ENCODE results near the gene ARHGEF3.
"Not testable (repeated sequence)": the region's sequence is repeated elsewhere in the genome, so short reads cannot be mapped to it uniquely, and the experiment has no call there.

ARHGEF3 gene

GRCh38 chr3:56758042-56758441 lies 43.7 kb downstream of the ARHGEF3 start:
- not testable (repeated sequence) for H2BK12ac ChIP-seq (ENCODE audit: low read length); H3K9me3 ChIP-seq (replicated peaks in 1 of 2; ENCODE audit: control insufficient read depth in 2 of 2, insufficient read depth in 1 of 2, low read depth in 1 of 2, low read length in 2 of 2); H3K9ac ChIP-seq (ENCODE audit: low read depth, low read length, poor library complexity); H2BK5ac ChIP-seq (ENCODE audit: low read length); H3K4me1 ChIP-seq (ENCODE audit: control insufficient read depth in 2 of 2, insufficient read depth in 1 of 2, low read depth in 1 of 2, low read length in 2 of 2); H3K27ac ChIP-seq (replicated peaks; ENCODE audit: low read length); DNase-seq (ENCODE audit: low spot score); H2AK5ac ChIP-seq (ENCODE audit: low read depth, low read length); H3K4ac ChIP-seq (ENCODE audit: low read length); H3K4me3 ChIP-seq (ENCODE audit: low read length in 2 of 2); H2BK15ac ChIP-seq (ENCODE audit: low read length); H3K27me3 ChIP-seq (ENCODE audit: control insufficient read depth in 3 of 3, insufficient read depth in 3 of 3, low read depth in 1 of 3, low read length in 3 of 3); H3K4me2 ChIP-seq (ENCODE audit: insufficient read depth, low read length, poor library complexity, severe bottlenecking); H3K36me3 ChIP-seq (replicated peaks in 1 of 2; ENCODE audit: control insufficient read depth in 2 of 2, insufficient read depth in 2 of 2, low read length in 2 of 2); H2AFZ ChIP-seq (ENCODE audit: low read length); H4K8ac ChIP-seq (ENCODE audit: low read depth, low read length); H4K91ac ChIP-seq (ENCODE audit: low read depth, low read length, poor library complexity); H3K14ac ChIP-seq (ENCODE audit: low read length); H3K18ac ChIP-seq (ENCODE audit: low read length); H3K23ac ChIP-seq (ENCODE audit: low read depth, low read length, poor library complexity); H2BK120ac ChIP-seq (ENCODE audit: low read depth, low read length); H3K79me1 ChIP-seq (ENCODE audit: low read depth, low read length)
- no CpG with 5 or more reads among the region's 11 CpGs for WGBS, 2 donors (ENCODE audit: extremely low coverage in 2 of 2, insufficient read length in 2 of 2, insufficient replicate concordance in 1 of 2)

- Histone ChIP-seq H3K36me3 (replicated peaks in 1 of 2; ENCODE audit: control insufficient read depth in 2 of 2, insufficient read depth in 2 of 2, low read length in 2 of 2) (no peaks in the 10 kb centered on the region), H2AK5ac (ENCODE audit: low read depth, low read length) (no peak overlapping the region), H3K4ac (ENCODE audit: low read length) (no peak overlapping the region), H3K4me1 (ENCODE audit: control insufficient read depth in 2 of 2, insufficient read depth in 1 of 2, low read depth in 1 of 2, low read length in 2 of 2) (no peaks in the 10 kb centered on the region), H3K4me2 (ENCODE audit: insufficient read depth, low read length, poor library complexity, severe bottlenecking) (no peak overlapping the region), H3K27ac (replicated peaks; ENCODE audit: low read length) (no peak overlapping the region), H3K79me1 (ENCODE audit: low read depth, low read length) (no peaks in the 10 kb centered on the region), H2BK15ac (ENCODE audit: low read length) (no peak overlapping the region), H2AFZ (ENCODE audit: low read length) (peak overlapping the region; percentile 54), H4K8ac (ENCODE audit: low read depth, low read length) (no peak overlapping the region), H3K27me3 (ENCODE audit: control insufficient read depth in 3 of 3, insufficient read depth in 3 of 3, low read depth in 1 of 3, low read length in 3 of 3) (no peaks in the 10 kb centered on the region), H4K91ac (ENCODE audit: low read depth, low read length, poor library complexity) (no peak overlapping the region), H2BK12ac (ENCODE audit: low read length) (peak overlapping the region; percentile 75), H3K23ac (ENCODE audit: low read depth, low read length, poor library complexity) (no peak overlapping the region), H3K4me3 (ENCODE audit: low read length in 2 of 2) (no peak overlapping the region), H3K18ac (ENCODE audit: low read length) (no peak overlapping the region), H3K9me3 (replicated peaks in 1 of 2; ENCODE audit: control insufficient read depth in 2 of 2, insufficient read depth in 1 of 2, low read depth in 1 of 2, low read length in 2 of 2) (peaks cover 0 to under 1% of the 10 kb centered on the region in 2 donors), H3K14ac (ENCODE audit: low read length) (no peak overlapping the region), H2BK5ac (ENCODE audit: low read length) (no peak overlapping the region), H3K9ac (ENCODE audit: low read depth, low read length, poor library complexity) (no peak overlapping the region), H2BK120ac (ENCODE audit: low read depth, low read length) (no peak overlapping the region)
- DNase-seq (ENCODE audit: low spot score) = no peak
- no CpG with 5 or more reads among the region's 21 CpGs for WGBS, 2 donors (ENCODE audit: extremely low coverage in 2 of 2, insufficient read length in 2 of 2, insufficient replicate concordance in 1 of 2)
Measured at GRCh38 chr3:56754741-56755417, 46.9 kb downstream of the ARHGEF3 start.

GRCh38 chr3:56753206-56753820 lies 48.4 kb downstream of the ARHGEF3 start:
- Histone ChIP-seq H4K91ac (ENCODE audit: low read depth, low read length, poor library complexity) (no peak overlapping the region), H3K23ac (ENCODE audit: low read depth, low read length, poor library complexity) (no peak overlapping the region), H2BK5ac (ENCODE audit: low read length) (no peak overlapping the region), H2BK120ac (ENCODE audit: low read depth, low read length) (no peak overlapping the region), H3K18ac (ENCODE audit: low read length) (no peak overlapping the region), H3K4me1 (ENCODE audit: control insufficient read depth in 2 of 2, insufficient read depth in 1 of 2, low read depth in 1 of 2, low read length in 2 of 2) (no peaks in the 10 kb centered on the region), H2BK12ac (ENCODE audit: low read length) (no peak overlapping the region), H3K14ac (ENCODE audit: low read length) (no peak overlapping the region), H3K4me2 (ENCODE audit: insufficient read depth, low read length, poor library complexity, severe bottlenecking) (no peak overlapping the region), H2AK5ac (ENCODE audit: low read depth, low read length) (no peak overlapping the region), H2BK15ac (ENCODE audit: low read length) (no peak overlapping the region), H3K9ac (ENCODE audit: low read depth, low read length, poor library complexity) (no peak overlapping the region), H3K4me3 (ENCODE audit: low read length in 2 of 2) (no peak overlapping the region), H4K8ac (ENCODE audit: low read depth, low read length) (no peak overlapping the region), H3K36me3 (replicated peaks in 1 of 2; ENCODE audit: control insufficient read depth in 2 of 2, insufficient read depth in 2 of 2, low read length in 2 of 2) (no peaks in the 10 kb centered on the region), H3K9me3 (replicated peaks in 1 of 2; ENCODE audit: control insufficient read depth in 2 of 2, insufficient read depth in 1 of 2, low read depth in 1 of 2, low read length in 2 of 2) (peaks cover 0 to 11% of the 10 kb centered on the region in 2 donors), H3K27ac (replicated peaks; ENCODE audit: low read length) (no peak overlapping the region), H2AFZ (ENCODE audit: low read length) (no peak overlapping the region), H3K79me1 (ENCODE audit: low read depth, low read length) (no peaks in the 10 kb centered on the region), H3K4ac (ENCODE audit: low read length) (no peak overlapping the region), H3K27me3 (ENCODE audit: control insufficient read depth in 3 of 3, insufficient read depth in 3 of 3, low read depth in 1 of 3, low read length in 3 of 3) (no peaks in the 10 kb centered on the region)
- DNase-seq (ENCODE audit: low spot score) = no peak
- no CpG with 5 or more reads among the region's 4 CpGs for WGBS, 2 donors (ENCODE audit: extremely low coverage in 2 of 2, insufficient read length in 2 of 2, insufficient replicate concordance in 1 of 2)

- Histone ChIP-seq H3K18ac (ENCODE audit: low read length) (no peak overlapping the region), H3K9me3 (replicated peaks in 1 of 2; ENCODE audit: control insufficient read depth in 2 of 2, insufficient read depth in 1 of 2, low read depth in 1 of 2, low read length in 2 of 2) (peaks cover 0 to 11% of the 10 kb centered on the region in 2 donors), H3K27ac (replicated peaks; ENCODE audit: low read length) (no peak overlapping the region), H3K23ac (ENCODE audit: low read depth, low read length, poor library complexity) (no peak overlapping the region), H3K14ac (ENCODE audit: low read length) (no peak overlapping the region), H3K9ac (ENCODE audit: low read depth, low read length, poor library complexity) (no peak overlapping the region), H2BK120ac (ENCODE audit: low read depth, low read length) (no peak overlapping the region), H3K79me1 (ENCODE audit: low read depth, low read length) (no peaks in the 10 kb centered on the region), H4K8ac (ENCODE audit: low read depth, low read length) (no peak overlapping the region), H3K4ac (ENCODE audit: low read length) (no peak overlapping the region), H3K4me1 (ENCODE audit: control insufficient read depth in 2 of 2, insufficient read depth in 1 of 2, low read depth in 1 of 2, low read length in 2 of 2) (no peaks in the 10 kb centered on the region), H3K36me3 (replicated peaks in 1 of 2; ENCODE audit: control insufficient read depth in 2 of 2, insufficient read depth in 2 of 2, low read length in 2 of 2) (no peaks in the 10 kb centered on the region), H2BK12ac (ENCODE audit: low read length) (no peak overlapping the region), H2AK5ac (ENCODE audit: low read depth, low read length) (no peak overlapping the region), H3K4me2 (ENCODE audit: insufficient read depth, low read length, poor library complexity, severe bottlenecking) (no peak overlapping the region), H2AFZ (ENCODE audit: low read length) (no peak overlapping the region), H2BK5ac (ENCODE audit: low read length) (no peak overlapping the region), H3K4me3 (ENCODE audit: low read length in 2 of 2) (no peak overlapping the region), H4K91ac (ENCODE audit: low read depth, low read length, poor library complexity) (no peak overlapping the region), H2BK15ac (ENCODE audit: low read length) (no peak overlapping the region), H3K27me3 (ENCODE audit: control insufficient read depth in 3 of 3, insufficient read depth in 3 of 3, low read depth in 1 of 3, low read length in 3 of 3) (no peaks in the 10 kb centered on the region)
- WGBS, 2 donors (ENCODE audit: extremely low coverage in 2 of 2, insufficient read length in 2 of 2, insufficient replicate concordance in 1 of 2) = no CpG with 5 or more reads among the region's 5 CpGs
- DNase-seq (ENCODE audit: low spot score) = no peak
Measured at GRCh38 chr3:56751056-56751707, 50.6 kb downstream of the ARHGEF3 start.

All from neuronal stem cell (in vitro differentiated cells).